Pancreas (tissue), 10 donors: ENCODE data around the gene SYNDIG1L. TPM values are rescaled to one million over a fixed set of nuclear protein-coding genes. Genes with fewer than 3 reads are reported as not detected.

Experiments
- ATAC-seq, 4 donors: fragments of 200-7000 bp; cut with Tn5 transposase; one replicate each; pipeline versions ENCODE4 v1.8.0 to v1.9.1; 2020; ENCODE audit warnings: mild to moderate bottlenecking in 4 of 4, moderate library complexity in 4 of 4
- DNase-seq, 6 donors: peaks; one replicate each; pipeline ENCODE4 v3.0.0-alpha.2; 2020
- FAIRE-seq: peaks from 2 replicates; lab custom pipeline; 2012; peaks lifted over from hg19 to GRCh38; lab: Jason Lieb, UNC
- H3K27ac ChIP-seq, 4 donors: fragments of 200-600 bp; sonication (generic); 1 replicate in 3 of 4; 2 replicates in 1 of 4; pipeline versions ENCODE4 v1.5.0 to v1.8.0; 2020
- H3K27me3 ChIP-seq, 4 donors: fragments of 200-600 bp; one replicate each; pipeline ENCODE4 v1.8.0; 2021
- H3K36me3 ChIP-seq, 3 donors: fragments of 200-600 bp; sonication (generic) in 1 of 3; one replicate each; pipeline versions ENCODE4 v1.5.0 to v1.8.0; 2020 to 2021
- H3K4me1 ChIP-seq, 3 donors: fragments of 200-600 bp; one replicate each; pipeline ENCODE4 v1.8.0; 2021
- H3K4me3 ChIP-seq, 4 donors: fragments of 200-600 bp; sonication (generic) in 2 of 4; one replicate each; pipeline versions ENCODE4 v1.5.0 to v1.8.0; 2020 to 2021
- H3K9me3 ChIP-seq, 4 donors: fragments of 200-600 bp; one replicate each; pipeline ENCODE4 v1.8.0; 2021
- CTCF ChIP-seq, 4 donors: fragments of 200-600 bp; sonication (generic) in 3 of 4; IDR thresholded peaks; one replicate each; pipeline versions ENCODE4 v1.5.0 to v1.8.0; 2021; ENCODE audit warnings: antibody characterized with exemption in 4 of 4
- WGBS, 2 donors: extraction: QIAGEN DNeasy Blood & Tissue Kit; methylation state at CpG; one replicate each; pipeline ENCODE4 v1.1.7; 2013; 5-methylcytosine and 5-hydroxymethylcytosine counted together
- intact Hi-C, 3 donors: fragments of 100-400 bp; cut with DNase I; formaldehyde crosslinking; loops; one replicate each; pipeline versions ENCODE4 v1.11.1 to v1.14.2; 2022
- polyA plus RNA-seq, 2 donors: library from polyadenylated mRNA; stranded (reverse); fragments of 200-250 nt; gene quantifications; one replicate each; pipeline ENCODE4 v1.2.3, GENCODE V29; 2013
- total RNA-seq, 6 donors: library from RNA; stranded (reverse); fragmentation: NEBNext Ultra II Directional in 4 of 6; extraction: Animal tissue kit (Norgen Biotek cat#: 25700) in 4 of 6; gene quantifications; one replicate each; pipeline versions ENCODE4 v1.2.1 to v1.2.4, GENCODE V29; 2021 to 2023
- donor health status: healthy with polysubstance abuse.
- donor health status: DM: no; HTN: no; CAD: no; lungs with moderate emphysema.
- donor health status: DM: no; HTN: no; CAD: no.
- donor health status: control.
- donor health status: control.
- donor health status: Bipolar disorder and iron deficiency.
- donor health status: DM: yes; HTN: yes; CAD: no.
- donor health status: DM: no; HTN: no; CAD: no.
- donor health status: DM: no; HTN: no; CAD: no.
- donor health status: DM: yes; HTN: yes; CAD: no.

Gene SYNDIG1L
- total and polyA plus RNA-seq, 8 donors: 0.23 to 2.5 (median 0.27) TPM; not detected in 4

GRCh38 chr14:74469548-74470518 lies 43.8 kb upstream of the SYNDIG1L start:
- no peaks in the 10 kb centered on the region for H3K9me3 ChIP-seq
- intact Hi-C loops: loop anchor here in 1 of 3 donors (10.0 kb wide), 1 partner anchor 105 kb away; no protein-coding TSS in a partner anchor
- no peak for FAIRE-seq
- no peak for ATAC-seq
- H3K27ac ChIP-seq: no peak overlapping the region
- no peaks in the 10 kb centered on the region for H3K4me1 ChIP-seq
- no peak overlapping the region for H3K4me3 ChIP-seq
- WGBS, 2 donors: 72 to 80% methylated on average over 7 of the region's 7 CpGs
- no peak for TF ChIP-seq CTCF (IDR thresholded peaks at IDR 0.05)
- DNase-seq: no peak
- no peaks in the 10 kb centered on the region for H3K36me3 ChIP-seq
- H3K27me3 ChIP-seq: no peaks in the 10 kb centered on the region

GRCh38 chr14:74468513-74468912 lies 42.5 kb upstream of the SYNDIG1L start:
- intact Hi-C loops: no loop called here
- H3K9me3 ChIP-seq: no peaks in the 10 kb centered on the region
- 89 to 97% methylated on average over 3 of the region's 3 CpGs for WGBS, 2 donors
- ATAC-seq: no peak
- H3K27me3 ChIP-seq: no peaks in the 10 kb centered on the region
- H3K27ac ChIP-seq: no peak overlapping the region
- DNase-seq: no peak
- no peak overlapping the region for H3K4me3 ChIP-seq
- no peak for FAIRE-seq
- no peaks in the 10 kb centered on the region for H3K36me3 ChIP-seq
- no peak for TF ChIP-seq CTCF (IDR thresholded peaks at IDR 0.05)
- no peaks in the 10 kb centered on the region for H3K4me1 ChIP-seq

GRCh38 chr14:74465335-74465734 lies 39.3 kb upstream of the SYNDIG1L start:
- DNase-seq (no peak), ATAC-seq (no peak), FAIRE-seq (no peak)
- no peaks in the 10 kb centered on the region for H3K27me3 ChIP-seq
- no peak for TF ChIP-seq CTCF (IDR thresholded peaks at IDR 0.05)
- H3K27ac ChIP-seq: no peak overlapping the region
- no peaks in the 10 kb centered on the region for H3K4me1 ChIP-seq
- intact Hi-C loops: no loop called here
- H3K9me3 ChIP-seq: no peaks in the 10 kb centered on the region
- H3K36me3 ChIP-seq: no peaks in the 10 kb centered on the region
- WGBS, 2 donors: 80 to 92% methylated on average over 2 of the region's 2 CpGs
- no peak overlapping the region for H3K4me3 ChIP-seq

GRCh38 chr14:74464785-74465184 lies 38.8 kb upstream of the SYNDIG1L start:
- no peaks in the 10 kb centered on the region for H3K9me3 ChIP-seq
- intact Hi-C loops: no loop called here
- no peak overlapping the region for H3K27ac ChIP-seq
- 76 to 87% methylated on average over 3 of the region's 3 CpGs for WGBS, 2 donors
- no peak for FAIRE-seq
- no peak overlapping the region for H3K4me3 ChIP-seq
- H3K27me3 ChIP-seq: no peaks in the 10 kb centered on the region
- DNase-seq: no peak
- no peak for ATAC-seq
- no peaks in the 10 kb centered on the region for H3K4me1 ChIP-seq
- no peak for TF ChIP-seq CTCF (IDR thresholded peaks at IDR 0.05)
- no peaks in the 10 kb centered on the region for H3K36me3 ChIP-seq

GRCh38 chr14:74463697-74464096 lies 37.7 kb upstream of the SYNDIG1L start:
- ATAC-seq (no peak), DNase-seq (no peak), FAIRE-seq (no peak)
- TF ChIP-seq CTCF (IDR thresholded peaks at IDR 0.05): no peak
- Histone ChIP-seq H3K36me3 (no peaks in the 10 kb centered on the region), H3K4me3 (no peak overlapping the region), H3K27me3 (no peaks in the 10 kb centered on the region), H3K27ac (no peak overlapping the region), H3K4me1 (no peaks in the 10 kb centered on the region), H3K9me3 (no peaks in the 10 kb centered on the region)
- WGBS, 2 donors: 73 to 75% methylated on average over 5 of the region's 5 CpGs
- intact Hi-C loops: no loop called here
